ENCODE results near the gene USO1.

Gene USO1

GRCh38 chr4:75702919-75703411 is 21.4 kb upstream of the USO1 start:
- no peak for TF ChIP-seq CTCF (IDR thresholded peaks at IDR 0.05; ENCODE audit: insufficient read depth, low read length, poor library complexity, severe bottlenecking)
- no peak for DNase-seq (ENCODE audit: extremely low read depth, insufficient read length)
- no peak overlapping the region for H3K4me3 ChIP-seq (replicated peaks; ENCODE audit: low read depth, low read length)
- H3K36me3 ChIP-seq (ENCODE audit: control insufficient read depth, insufficient read depth, low read length) = no peaks in the 10 kb centered on the region
- no peaks in the 10 kb centered on the region for H3K27me3 ChIP-seq (replicated peaks; ENCODE audit: control insufficient read depth, insufficient read depth, low read length)

GRCh38 chr4:75705198-75705977 is 19.0 kb upstream of the USO1 start:
- Histone ChIP-seq H3K27me3 (replicated peaks; ENCODE audit: control insufficient read depth, insufficient read depth, low read length) (no peaks in the 10 kb centered on the region), H3K4me3 (replicated peaks; ENCODE audit: low read depth, low read length) (no peak overlapping the region), H3K36me3 (ENCODE audit: control insufficient read depth, insufficient read depth, low read length) (no peaks in the 10 kb centered on the region)
- TF ChIP-seq CTCF (IDR thresholded peaks at IDR 0.05; ENCODE audit: insufficient read depth, low read length, poor library complexity, severe bottlenecking) = no peak
- no peak for DNase-seq (ENCODE audit: extremely low read depth, insufficient read length)

GRCh38 chr4:75708218-75708691 is 16.1 kb upstream of the USO1 start:
- Histone ChIP-seq H3K4me3 (replicated peaks; ENCODE audit: low read depth, low read length) (no peak overlapping the region), H3K36me3 (ENCODE audit: control insufficient read depth, insufficient read depth, low read length) (no peaks in the 10 kb centered on the region), H3K27me3 (replicated peaks; ENCODE audit: control insufficient read depth, insufficient read depth, low read length) (no peaks in the 10 kb centered on the region)
- peak; percentile 20 for DNase-seq (ENCODE audit: extremely low read depth, insufficient read length)
- peak; percentile 50 for TF ChIP-seq CTCF (IDR thresholded peaks at IDR 0.05; ENCODE audit: insufficient read depth, low read length, poor library complexity, severe bottlenecking)

- DNase-seq (ENCODE audit: extremely low read depth, insufficient read length) = no peak
- no peak overlapping the region for H3K4me3 ChIP-seq (replicated peaks; ENCODE audit: low read depth, low read length)
- H3K27me3 ChIP-seq (replicated peaks; ENCODE audit: control insufficient read depth, insufficient read depth, low read length) = no peaks in the 10 kb centered on the region
- TF ChIP-seq CTCF (IDR thresholded peaks at IDR 0.05; ENCODE audit: insufficient read depth, low read length, poor library complexity, severe bottlenecking) = no peak
- no peaks in the 10 kb centered on the region for H3K36me3 ChIP-seq (ENCODE audit: control insufficient read depth, insufficient read depth, low read length)
Measured at GRCh38 chr4:75710246-75710645, 14.1 kb upstream of the USO1 start.

GRCh38 chr4:75714011-75714410 is 10.4 kb upstream of the USO1 start:
- H3K36me3 ChIP-seq (ENCODE audit: control insufficient read depth, insufficient read depth, low read length) = no peaks in the 10 kb centered on the region
- H3K27me3 ChIP-seq (replicated peaks; ENCODE audit: control insufficient read depth, insufficient read depth, low read length) = no peaks in the 10 kb centered on the region
- TF ChIP-seq CTCF (IDR thresholded peaks at IDR 0.05; ENCODE audit: insufficient read depth, low read length, poor library complexity, severe bottlenecking) = no peak
- no peak overlapping the region for H3K4me3 ChIP-seq (replicated peaks; ENCODE audit: low read depth, low read length)
- DNase-seq (ENCODE audit: extremely low read depth, insufficient read length) = no peak
